A549 (cell line): ENCODE results near the gene COL5A1.

Experiments
- CHD2 ChIP-seq: fragments of 150-350 bp; IDR thresholded peaks from 2 replicates; pipeline ENCODE4 v1.6.1; 2014; ENCODE audit warnings: low read length; ENCODE audit not compliant: partially characterized antibody
- CTCF ChIP-seq: fragments of >200 bp; sonication (Bioruptor Twin); formaldehyde crosslinking; IDR thresholded peaks from 3 replicates; pipeline ENCODE4 v1.5.1; 2016
- EHF ChIP-seq: fragments of 250-450 bp; sonication (Bioruptor Pico); IDR thresholded peaks from 2 replicates; pipeline ENCODE4 v1.5.0; 2020; ENCODE audit warnings: mild to moderate bottlenecking
- EP300 ChIP-seq, 2 experiments: fragments of >200 bp; sonication (Bioruptor Twin); formaldehyde crosslinking; IDR thresholded peaks; 2 replicates in 1 of 2; 3 replicates in 1 of 2; pipeline ENCODE4 v1.6.1; 2016 to 2017
- FOXS1 ChIP-seq: fragments of 250-450 bp; sonication (Bioruptor Pico); IDR thresholded peaks from 2 replicates; pipeline ENCODE4 v1.5.0; 2020; ENCODE audit warnings: mild to moderate bottlenecking, moderate library complexity
- MAX ChIP-seq: IDR thresholded peaks from 2 replicates; pipeline ENCODE4 v1.6.1; 2012
- POLR2A ChIP-seq: IDR thresholded peaks from 2 replicates; pipeline ENCODE4 v1.6.1; 2012; ENCODE audit warnings: mild to moderate bottlenecking, low read length
- RAD21 ChIP-seq, 2 experiments: fragments of >200 bp in 1 of 2; sonication (Bioruptor Twin) in 1 of 2; formaldehyde crosslinking in 1 of 2; IDR thresholded peaks in 1 of 2; conservative IDR thresholded peaks in 1 of 2; 2 replicates in 1 of 2; 3 replicates in 1 of 2; pipeline ENCODE4 v1.6.1; 2012 to 2018; ENCODE audit warnings: inconsistent platforms in 1 of 2
- RCOR1 ChIP-seq: fragments of 150-350 bp; IDR thresholded peaks from 2 replicates; pipeline ENCODE4 v1.6.1; 2014; ENCODE audit warnings: antibody characterized with exemption, low read length, low read depth
- RNF2 ChIP-seq: fragments of 200-600 bp; sonication (generic); IDR thresholded peaks from 2 replicates; pipeline ENCODE4 v1.6.1; 2016; ENCODE audit warnings: low read depth, mild to moderate bottlenecking, antibody characterized with exemption, moderate library complexity, borderline replicate concordance
- SMC3 ChIP-seq: fragments of >200 bp; sonication (Bioruptor Twin); formaldehyde crosslinking; IDR thresholded peaks from 3 replicates; pipeline ENCODE4 v1.6.1; 2018; ENCODE audit warnings: inconsistent platforms

DNA sequence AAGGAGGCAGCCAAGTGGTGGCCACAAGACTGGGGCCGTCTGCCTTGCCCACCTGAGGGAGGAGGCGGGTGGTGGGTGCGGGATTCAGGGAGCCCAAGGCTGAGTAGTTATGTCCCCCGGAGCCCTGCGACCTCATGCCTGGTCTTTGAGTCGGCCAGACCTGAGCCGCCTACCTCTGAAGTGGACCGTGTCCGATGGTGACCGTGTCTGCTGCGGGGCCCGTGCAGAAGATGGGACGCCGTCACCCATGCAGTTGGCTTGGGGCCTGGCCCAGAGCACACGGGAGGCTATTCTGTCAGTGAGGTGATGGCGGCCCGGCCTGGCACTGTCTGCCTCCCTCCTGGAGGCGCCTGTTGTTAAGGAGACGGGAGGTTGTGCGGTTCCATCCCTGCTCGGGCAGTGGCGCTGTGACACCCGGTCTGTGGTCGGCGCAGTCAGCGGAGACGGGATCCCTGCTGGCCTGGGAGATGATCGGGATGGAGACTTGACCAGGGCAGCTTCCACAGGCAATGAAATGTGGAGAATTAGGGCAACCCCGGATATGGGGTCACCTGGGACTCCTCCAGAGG, 176.5 kb downstream of the COL5A1 start:
- TF ChIP-seq EP300 (IDR thresholded peaks at IDR 0.05) (no peak), EHF (no peak), CTCF (no peak), RAD21 (conservative IDR thresholded peaks at IDR 0.05 in 1 of 2, IDR thresholded peaks at IDR 0.05 in 1 of 2) (no peak), RNF2 (no peak), RCOR1 (no peak), POLR2A (no peak), CHD2 (no peak), SMC3 (no peak), MAX (no peak), FOXS1 (CRISPR knock-in tag) (no peak)
